CD14-positive monocyte (primary cell): Measurements from ENCODE around the gene TIFAB. TPM values are rescaled to one million over a fixed set of nuclear protein-coding genes. Genes with fewer than 3 reads are reported as not detected.

ENCODE experiments used
- DNase-seq, 3 donors: peaks; one replicate each; pipeline ENCODE4 v3.0.0-alpha.2; 2011 to 2022
- H2AFZ ChIP-seq: 2 replicates; pipeline ENCODE4 v1.6.0; 2012; ENCODE audit warnings: mild to moderate bottlenecking, low read depth, low read length, inconsistent platforms; ENCODE audit not compliant: insufficient read depth, poor library complexity, severe bottlenecking
- H3K27ac ChIP-seq, 2 donors: 1 replicate in 1 of 2; 2 replicates in 1 of 2; pipeline ENCODE4 v1.5.1; 2012 to 2013; ENCODE audit warnings: low read length in 2 of 2, control low read depth in 1 of 2, inconsistent platforms in 1 of 2, low read depth in 1 of 2, mild to moderate bottlenecking in 1 of 2
- H3K27me3 ChIP-seq, 2 donors: one replicate each; pipeline versions ENCODE4 v1.6.0 to v1.6.1; 2011 to 2013; ENCODE audit warnings: low read length in 2 of 2; ENCODE audit not compliant: control insufficient read depth in 2 of 2, insufficient read depth in 2 of 2
- H3K36me3 ChIP-seq, 2 donors: replicated peaks in 1 of 2; 1 replicate in 1 of 2; 2 replicates in 1 of 2; pipeline versions ENCODE4 v1.5.1 to v1.6.1; 2012 to 2013; ENCODE audit warnings: low read length in 2 of 2, control low read depth in 1 of 2, inconsistent platforms in 1 of 2, mild to moderate bottlenecking in 1 of 2; ENCODE audit not compliant: insufficient read depth in 2 of 2, control insufficient read depth in 1 of 2
- H3K4me1 ChIP-seq, 2 donors: 1 replicate in 1 of 2; 2 replicates in 1 of 2; pipeline versions ENCODE4 v1.5.1 to v1.6.1; 2012 to 2013; ENCODE audit warnings: low read length in 2 of 2, control low read depth in 1 of 2, inconsistent platforms in 1 of 2, mild to moderate bottlenecking in 1 of 2, moderate library complexity in 1 of 2; ENCODE audit not compliant: insufficient read depth in 2 of 2, control insufficient read depth in 1 of 2
- H3K4me2 ChIP-seq: replicated peaks from 2 replicates; pipeline ENCODE3; 2012; ENCODE audit warnings: low read length, moderate library complexity, mild to moderate bottlenecking; ENCODE audit not compliant: poor library complexity, severe bottlenecking; ENCODE audit errors: extremely low read depth
- H3K4me3 ChIP-seq, 3 experiments: fragments of 200-600 bp in 1 of 3; sonication (generic) in 1 of 3; replicated peaks in 1 of 3; 1 replicate in 2 of 3; 2 replicates in 1 of 3; pipeline ENCODE4 v1.5.1; 2011 to 2013; ENCODE audit warnings: low read length in 3 of 3, mild to moderate bottlenecking in 3 of 3, control low read depth in 2 of 3, low read depth in 2 of 3, inconsistent platforms in 1 of 3, moderate library complexity in 1 of 3
- H3K79me2 ChIP-seq: 2 replicates; pipeline ENCODE4 v1.6.0; 2012; ENCODE audit warnings: mild to moderate bottlenecking, control low read depth, inconsistent platforms, low read length, moderate library complexity; ENCODE audit not compliant: insufficient read depth
- H3K9ac ChIP-seq: 2 replicates; pipeline ENCODE4 v1.6.0; 2017; ENCODE audit warnings: low read length, mild to moderate bottlenecking; ENCODE audit not compliant: insufficient read depth, poor library complexity, severe bottlenecking
- H3K9me3 ChIP-seq, 2 donors: replicated peaks in 1 of 2; 1 replicate in 1 of 2; 2 replicates in 1 of 2; pipeline versions ENCODE4 v1.5.1 to v1.6.1; 2012 to 2013; ENCODE audit warnings: low read length in 2 of 2, control low read depth in 1 of 2; ENCODE audit not compliant: control insufficient read depth in 1 of 2, insufficient read depth in 1 of 2
- H4K20me1 ChIP-seq: 2 replicates; pipeline ENCODE4 v1.6.0; 2012; ENCODE audit warnings: mild to moderate bottlenecking, low read length, control low read depth, moderate library complexity; ENCODE audit not compliant: insufficient read depth
- H3K27ac Mint-ChIP-seq, 7 donors: one replicate each; pipeline ENCODE4 v1.8.0; 2020; ENCODE audit warnings: mild to moderate bottlenecking in 7 of 7, mixed read lengths in 7 of 7, moderate library complexity in 6 of 7, inconsistent platforms in 2 of 7
- H3K27me3 Mint-ChIP-seq, 3 donors: one replicate each; pipeline ENCODE4 v1.8.0; 2021 to 2022; ENCODE audit warnings: low read depth in 3 of 3, mild to moderate bottlenecking in 3 of 3, mixed read lengths in 3 of 3, moderate library complexity in 3 of 3, inconsistent platforms in 1 of 3
- H3K36me3 Mint-ChIP-seq, 2 donors: one replicate each; pipeline ENCODE4 v1.8.0; 2020; ENCODE audit warnings: mixed read lengths in 2 of 2, inconsistent platforms in 1 of 2, mild to moderate bottlenecking in 1 of 2
- H3K4me1 Mint-ChIP-seq: one replicate; pipeline ENCODE4 v1.8.0; 2020; ENCODE audit warnings: mild to moderate bottlenecking, mixed read lengths
- H3K4me3 Mint-ChIP-seq, 2 donors: one replicate each; pipeline ENCODE4 v1.8.0; 2020; ENCODE audit warnings: mild to moderate bottlenecking in 2 of 2, mixed read lengths in 2 of 2, moderate library complexity in 1 of 2
- H3K9me3 Mint-ChIP-seq, 7 donors: one replicate each; pipeline ENCODE4 v1.8.0; 2020 to 2022; ENCODE audit warnings: mixed read lengths in 7 of 7, mild to moderate bottlenecking in 6 of 7, moderate library complexity in 6 of 7, inconsistent platforms in 2 of 7
- CTCF ChIP-seq: fragments of 200-600 bp; IDR thresholded peaks from one replicate; pipeline ENCODE4 v1.8.0; 2022; ENCODE audit warnings: antibody characterized with exemption, mild to moderate bottlenecking
- WGBS: methylation state at CpG from one replicate; pipeline ENCODE4 v1.1.5; 2013; ENCODE audit warnings: missing lambda C conversion rate; ENCODE audit not compliant: insufficient coverage; 5-methylcytosine and 5-hydroxymethylcytosine counted together
- intact Hi-C, 2 donors: fragments of 100-400 bp; cut with micrococcal nuclease; formaldehyde crosslinking; loops; one replicate each; pipeline versions ENCODE4 v1.15.0 to v1.15.1; 2023
- polyA plus RNA-seq, 3 donors: library from polyadenylated mRNA; depleted of rRNA in 1 of 3; unstranded in 2 of 3; stranded (reverse) in 1 of 3; fragments of 300-500 nt in 2 of 3; fragments of >200 nt in 1 of 3; fragmentation: Illumina TruSeq in 2 of 3; gene quantifications; 1 replicate in 2 of 3; 2 replicates in 1 of 3; pipeline ENCODE4 v1.2.3, GENCODE V29; 2012 to 2021

The TIFAB gene
- polyA plus RNA-seq, 3 donors = 0.29 to 0.71 (median 0.50) TPM

DNA sequence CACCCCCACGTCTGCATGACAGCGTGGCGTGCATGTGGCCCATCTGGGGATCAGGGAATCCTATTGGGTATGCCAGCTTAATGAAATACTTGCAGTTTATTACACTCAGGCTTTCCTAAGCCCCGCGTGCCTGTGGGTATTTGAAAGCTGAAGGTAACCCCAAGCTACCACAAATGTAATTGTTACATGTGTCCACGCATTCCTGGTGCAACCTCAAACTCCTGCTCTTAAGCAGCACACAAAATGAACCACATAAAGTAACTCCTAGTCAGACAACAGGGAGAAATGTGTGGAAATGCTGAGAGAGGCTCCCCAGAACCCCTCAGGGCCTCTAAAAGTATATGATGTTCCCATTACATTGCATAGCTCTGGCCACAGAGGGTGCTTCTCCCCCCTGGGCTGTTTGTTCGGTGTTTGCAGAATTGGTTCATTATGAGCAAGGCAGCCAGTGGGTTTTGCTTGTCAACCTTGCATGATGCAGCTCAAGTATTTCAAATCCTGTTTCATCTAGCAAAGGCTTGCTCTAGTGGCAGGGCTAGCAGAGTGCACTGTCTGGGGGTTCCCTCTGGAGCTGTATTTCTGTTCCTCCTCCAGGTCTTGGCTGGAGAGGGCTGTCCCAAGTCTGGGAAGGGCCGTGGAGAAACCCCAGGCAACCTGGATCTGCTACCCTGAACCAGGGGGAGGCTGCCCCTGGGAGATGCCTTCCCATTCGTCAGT is 3.2 kb downstream of the TIFAB start:
- peaks cover 88% of the 10 kb centered on the region for H3K79me2 ChIP-seq
- intact Hi-C loops = no loop called here
- H3K27ac Mint-ChIP-seq = no peak overlapping the region
- peaks cover 3 to 12% of the 10 kb centered on the region in 2 donors for H3K36me3 Mint-ChIP-seq
- no peak overlapping the region for H3K9ac ChIP-seq
- no peak for TF ChIP-seq CTCF
- H3K4me3 Mint-ChIP-seq = no peak overlapping the region
- no peaks in the 10 kb centered on the region for H3K9me3 ChIP-seq
- H3K27me3 Mint-ChIP-seq = peaks cover 0 to 6% (median 5%) of the 10 kb centered on the region in 3 donors
- H3K4me1 Mint-ChIP-seq = peaks cover 77% of the 10 kb centered on the region
- H3K27ac ChIP-seq = no peak overlapping the region
- H3K4me1 ChIP-seq = peaks cover 66 to 71% of the 10 kb centered on the region in 2 donors
- no peaks in the 10 kb centered on the region for H4K20me1 ChIP-seq
- H3K4me2 ChIP-seq = no peak overlapping the region
- H3K36me3 ChIP-seq = no peaks in the 10 kb centered on the region
- H3K9me3 Mint-ChIP-seq = no peaks in the 10 kb centered on the region
- no peak overlapping the region for H2AFZ ChIP-seq
- H3K27me3 ChIP-seq = no peaks in the 10 kb centered on the region
- 67% methylated on average over 1 of the region's 9 CpGs for WGBS
- no peak for DNase-seq
- no peak overlapping the region for H3K4me3 ChIP-seq

- peak overlapping the region in 2 of 7 donors; percentile 42 to 48 for H3K27ac Mint-ChIP-seq
- no peaks in the 10 kb centered on the region for H3K9me3 ChIP-seq
- no peak overlapping the region for H3K4me2 ChIP-seq
- H3K36me3 Mint-ChIP-seq = peaks cover 3 to 13% of the 10 kb centered on the region in 2 donors
- H3K27ac ChIP-seq = no peak overlapping the region
- TF ChIP-seq CTCF = no peak
- peak in 1 of 3 donors; percentile 48 for DNase-seq
- peaks cover 0 to 6% (median 5%) of the 10 kb centered on the region in 3 donors for H3K27me3 Mint-ChIP-seq
- peaks cover 79% of the 10 kb centered on the region for H3K4me1 Mint-ChIP-seq
- H3K9me3 Mint-ChIP-seq = no peaks in the 10 kb centered on the region
- H3K27me3 ChIP-seq = no peaks in the 10 kb centered on the region
- WGBS = 86% methylated on average over 1 of the region's 9 CpGs
- no peak overlapping the region for H2AFZ ChIP-seq
- no peak overlapping the region for H3K4me3 ChIP-seq
- intact Hi-C loops = no loop called here
- H4K20me1 ChIP-seq = no peaks in the 10 kb centered on the region
- H3K4me1 ChIP-seq = peaks cover 69 to 77% of the 10 kb centered on the region in 2 donors
- no peaks in the 10 kb centered on the region for H3K36me3 ChIP-seq
- H3K4me3 Mint-ChIP-seq = no peak overlapping the region
- H3K79me2 ChIP-seq = peaks cover 95% of the 10 kb centered on the region
- no peak overlapping the region for H3K9ac ChIP-seq
Measured at GRCh38 chr5:135448071-135448739, 3.9 kb downstream of the TIFAB start.
